ENCODE results near the gene SRRD.

SRRD gene

GRCh38 chr22:26471522-26471921 lies 12.2 kb upstream of the SRRD start:
- no CpG with 5 or more reads among the region's 5 CpGs for WGBS (ENCODE audit: insufficient coverage, insufficient read length)
- Histone ChIP-seq H3K27ac (ENCODE audit: low read length) (no peak overlapping the region), H3K4me1 (ENCODE audit: control insufficient read depth, insufficient read depth, low read length) (no peaks in the 10 kb centered on the region), H3K9me3 (ENCODE audit: control insufficient read depth, insufficient read depth, low read length) (no peaks in the 10 kb centered on the region), H3K27me3 (ENCODE audit: control insufficient read depth, insufficient read depth, low read length) (no peaks in the 10 kb centered on the region), H3K36me3 (ENCODE audit: control insufficient read depth, insufficient read depth, low read length) (peaks cover 18% of the 10 kb centered on the region; the same call in 1 of the 2 replicates), H3K4me3 (ENCODE audit: low read length) (no peak overlapping the region)
- DNase-seq (ENCODE audit: low read depth, low spot score), result no peak

- Histone ChIP-seq H3K9me3 (ENCODE audit: control insufficient read depth, insufficient read depth, low read length) (no peaks in the 10 kb centered on the region), H3K4me1 (ENCODE audit: control insufficient read depth, insufficient read depth, low read length) (no peaks in the 10 kb centered on the region), H3K27ac (ENCODE audit: low read length) (no peak overlapping the region), H3K4me3 (ENCODE audit: low read length) (no peak overlapping the region), H3K27me3 (ENCODE audit: control insufficient read depth, insufficient read depth, low read length) (no peaks in the 10 kb centered on the region), H3K36me3 (ENCODE audit: control insufficient read depth, insufficient read depth, low read length) (peaks cover 15% of the 10 kb centered on the region; the same call in 1 of the 2 replicates)
- DNase-seq (ENCODE audit: low read depth, low spot score), result no peak
Measured at GRCh38 chr22:26474682-26475081, 9.0 kb upstream of the SRRD start.

- Histone ChIP-seq H3K36me3 (ENCODE audit: control insufficient read depth, insufficient read depth, low read length) (no peaks in the 10 kb centered on the region; the same call in 1 of the 2 replicates), H3K27me3 (ENCODE audit: control insufficient read depth, insufficient read depth, low read length) (no peaks in the 10 kb centered on the region), H3K27ac (ENCODE audit: low read length) (no peak overlapping the region), H3K4me1 (ENCODE audit: control insufficient read depth, insufficient read depth, low read length) (no peaks in the 10 kb centered on the region), H3K9me3 (ENCODE audit: control insufficient read depth, insufficient read depth, low read length) (no peaks in the 10 kb centered on the region), H3K4me3 (ENCODE audit: low read length) (no peak overlapping the region)
- WGBS (ENCODE audit: insufficient coverage, insufficient read length), result no CpG with 5 or more reads among the region's 4 CpGs
- DNase-seq (ENCODE audit: low read depth, low spot score), result no peak
Measured at GRCh38 chr22:26476705-26477340, 6.9 kb upstream of the SRRD start.

GRCh38 chr22:26477341-26477731 lies 6.3 kb upstream of the SRRD start:
- Histone ChIP-seq H3K4me1 (ENCODE audit: control insufficient read depth, insufficient read depth, low read length) (no peaks in the 10 kb centered on the region), H3K9me3 (ENCODE audit: control insufficient read depth, insufficient read depth, low read length) (no peaks in the 10 kb centered on the region), H3K36me3 (ENCODE audit: control insufficient read depth, insufficient read depth, low read length) (no peaks in the 10 kb centered on the region; the same call in 1 of the 2 replicates), H3K27ac (ENCODE audit: low read length) (no peak overlapping the region), H3K27me3 (ENCODE audit: control insufficient read depth, insufficient read depth, low read length) (no peaks in the 10 kb centered on the region), H3K4me3 (ENCODE audit: low read length) (no peak overlapping the region)
- WGBS (ENCODE audit: insufficient coverage, insufficient read length), result no CpG with 5 or more reads among the region's 4 CpGs
- no peak for DNase-seq (ENCODE audit: low read depth, low spot score)

- Histone ChIP-seq H3K9me3 (ENCODE audit: control insufficient read depth, insufficient read depth, low read length) (no peaks in the 10 kb centered on the region), H3K4me3 (ENCODE audit: low read length) (no peak overlapping the region), H3K27me3 (ENCODE audit: control insufficient read depth, insufficient read depth, low read length) (no peaks in the 10 kb centered on the region), H3K36me3 (ENCODE audit: control insufficient read depth, insufficient read depth, low read length) (no peaks in the 10 kb centered on the region; the same call in 1 of the 2 replicates), H3K4me1 (ENCODE audit: control insufficient read depth, insufficient read depth, low read length) (peaks cover 1% of the 10 kb centered on the region; the same call in 1 of the 2 replicates), H3K27ac (ENCODE audit: low read length) (no peak overlapping the region)
- DNase-seq (ENCODE audit: low read depth, low spot score), result no peak
- no CpG with 5 or more reads among the region's 12 CpGs for WGBS (ENCODE audit: insufficient coverage, insufficient read length)
Measured at GRCh38 chr22:26479043-26479791, 4.5 kb upstream of the SRRD start.

GRCh38 chr22:26479792-26480610 lies 3.7 kb upstream of the SRRD start:
- Histone ChIP-seq H3K4me3 (ENCODE audit: low read length) (no peak overlapping the region), H3K27me3 (ENCODE audit: control insufficient read depth, insufficient read depth, low read length) (no peaks in the 10 kb centered on the region), H3K36me3 (ENCODE audit: control insufficient read depth, insufficient read depth, low read length) (no peaks in the 10 kb centered on the region; the same call in 1 of the 2 replicates), H3K27ac (ENCODE audit: low read length) (no peak overlapping the region), H3K4me1 (ENCODE audit: control insufficient read depth, insufficient read depth, low read length) (peaks cover 1% of the 10 kb centered on the region; the same call in 1 of the 2 replicates), H3K9me3 (ENCODE audit: control insufficient read depth, insufficient read depth, low read length) (no peaks in the 10 kb centered on the region)
- no CpG with 5 or more reads among the region's 12 CpGs for WGBS (ENCODE audit: insufficient coverage, insufficient read length)
- no peak for DNase-seq (ENCODE audit: low read depth, low spot score)

GRCh38 chr22:26480611-26480932 lies 3.1 kb upstream of the SRRD start:
- Histone ChIP-seq H3K36me3 (ENCODE audit: control insufficient read depth, insufficient read depth, low read length) (no peaks in the 10 kb centered on the region; the same call in 1 of the 2 replicates), H3K4me1 (ENCODE audit: control insufficient read depth, insufficient read depth, low read length) (peaks cover 1% of the 10 kb centered on the region; the same call in 1 of the 2 replicates), H3K27me3 (ENCODE audit: control insufficient read depth, insufficient read depth, low read length) (no peaks in the 10 kb centered on the region), H3K27ac (ENCODE audit: low read length) (no peak overlapping the region), H3K4me3 (ENCODE audit: low read length) (no peak overlapping the region), H3K9me3 (ENCODE audit: control insufficient read depth, insufficient read depth, low read length) (no peaks in the 10 kb centered on the region)
- no peak for DNase-seq (ENCODE audit: low read depth, low spot score)
- no CpG with 5 or more reads among the region's 2 CpGs for WGBS (ENCODE audit: insufficient coverage, insufficient read length)

- Histone ChIP-seq H3K4me3 (ENCODE audit: low read length) (no peak overlapping the region), H3K36me3 (ENCODE audit: control insufficient read depth, insufficient read depth, low read length) (no peaks in the 10 kb centered on the region; the same call in 1 of the 2 replicates), H3K27ac (ENCODE audit: low read length) (no peak overlapping the region), H3K27me3 (ENCODE audit: control insufficient read depth, insufficient read depth, low read length) (no peaks in the 10 kb centered on the region), H3K9me3 (ENCODE audit: control insufficient read depth, insufficient read depth, low read length) (no peaks in the 10 kb centered on the region), H3K4me1 (ENCODE audit: control insufficient read depth, insufficient read depth, low read length) (peaks cover 1% of the 10 kb centered on the region; the same call in 1 of the 2 replicates)
- no CpG with 5 or more reads among the region's 6 CpGs for WGBS (ENCODE audit: insufficient coverage, insufficient read length)
- no peak for DNase-seq (ENCODE audit: low read depth, low spot score)
Measured at GRCh38 chr22:26481112-26481693, 2.5 kb upstream of the SRRD start.

GRCh38 chr22:26481694-26482093 lies 2.0 kb upstream of the SRRD start:
- H3K9me3 ChIP-seq (ENCODE audit: control insufficient read depth, insufficient read depth, low read length), result no peaks in the 10 kb centered on the region
- WGBS (ENCODE audit: insufficient coverage, insufficient read length), result no CpG with 5 or more reads among the region's 4 CpGs
- no peak for DNase-seq (ENCODE audit: low read depth, low spot score)
- no peak overlapping the region for H3K27ac ChIP-seq (ENCODE audit: low read length)
- H3K4me1 ChIP-seq (ENCODE audit: control insufficient read depth, insufficient read depth, low read length), result peaks cover 1% of the 10 kb centered on the region; the same call in 1 of the 2 replicates
- H3K27me3 ChIP-seq (ENCODE audit: control insufficient read depth, insufficient read depth, low read length), result no peaks in the 10 kb centered on the region
- no peaks in the 10 kb centered on the region; the same call in 1 of the 2 replicates for H3K36me3 ChIP-seq (ENCODE audit: control insufficient read depth, insufficient read depth, low read length)
- H3K4me3 ChIP-seq (ENCODE audit: low read length), result no peak overlapping the region

- Histone ChIP-seq H3K27ac (ENCODE audit: low read length) (no peak overlapping the region), H3K36me3 (ENCODE audit: control insufficient read depth, insufficient read depth, low read length) (no peaks in the 10 kb centered on the region), H3K9me3 (ENCODE audit: control insufficient read depth, insufficient read depth, low read length) (no peaks in the 10 kb centered on the region), H3K4me3 (ENCODE audit: low read length) (no peak overlapping the region), H3K4me1 (ENCODE audit: control insufficient read depth, insufficient read depth, low read length) (peaks cover 1% of the 10 kb centered on the region; the same call in 1 of the 2 replicates), H3K27me3 (ENCODE audit: control insufficient read depth, insufficient read depth, low read length) (no peaks in the 10 kb centered on the region)
- no CpG with 5 or more reads among the region's 5 CpGs for WGBS (ENCODE audit: insufficient coverage, insufficient read length)
- no peak for DNase-seq (ENCODE audit: low read depth, low spot score)
Measured at GRCh38 chr22:26482161-26482560, 1.5 kb upstream of the SRRD start.
